Frontal cortex (tissue), 4 donors: ENCODE results near the gene TMEM212. TPM values are rescaled to one million over a fixed set of nuclear protein-coding genes. Genes with fewer than 3 reads are reported as not detected.
"Not testable (repeated sequence)": the region's sequence is repeated elsewhere in the genome, so short reads cannot be mapped to it uniquely, and the experiment has no call there.

Experiments used
- DNase-seq, 2 donors: peaks; one replicate each; pipeline ENCODE4 v3.0.0; 2012; ENCODE audit warnings: low spot score in 2 of 2
- FAIRE-seq: peaks from 2 replicates; lab custom pipeline; 2012; peaks lifted over from hg19 to GRCh38; lab: Jason Lieb, UNC
- total RNA-seq: library from RNA; depleted of rRNA; stranded (reverse); fragments of >200 nt; gene quantifications from one replicate; pipeline ENCODE4 v1.2.3, GENCODE V29; 2014
- donor health status: control.
- donor health status: control.
- donor health status: control.

The TMEM212 gene
- total RNA-seq, 1 donor from 2014 or later: not detected

DNA sequence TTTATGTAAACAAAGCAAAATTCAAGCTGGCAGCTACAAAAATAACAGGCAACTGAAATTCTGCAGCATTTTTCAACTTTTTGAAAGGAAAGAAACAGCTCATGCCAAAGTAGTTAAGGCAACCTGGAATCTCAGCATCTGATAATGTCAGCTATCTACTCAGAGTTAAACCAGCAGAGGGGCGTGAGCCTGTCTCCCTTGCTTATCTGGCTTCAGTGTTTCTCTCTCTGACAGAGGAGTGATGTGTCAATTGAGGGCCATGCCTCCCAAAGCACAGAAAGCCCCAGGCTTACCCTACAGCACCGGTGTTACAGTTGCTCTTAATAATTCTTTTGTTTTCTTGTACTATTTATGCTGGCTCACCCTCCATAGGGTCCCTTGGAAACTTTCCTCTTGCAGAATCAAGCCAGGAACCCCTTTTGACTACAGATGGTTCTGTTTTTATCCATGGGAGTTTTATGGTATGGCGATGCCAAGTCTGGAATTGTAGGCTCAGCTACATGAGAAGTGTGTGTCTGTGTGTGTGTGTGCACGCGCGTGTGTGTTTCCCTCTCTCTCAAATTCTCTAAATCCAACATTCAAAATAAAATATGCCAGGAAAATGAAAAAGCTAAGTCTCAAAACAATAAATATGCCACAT, 7.3 kb downstream of the TMEM212 start:
- DNase-seq (no peak), FAIRE-seq (no peak)

DNA sequence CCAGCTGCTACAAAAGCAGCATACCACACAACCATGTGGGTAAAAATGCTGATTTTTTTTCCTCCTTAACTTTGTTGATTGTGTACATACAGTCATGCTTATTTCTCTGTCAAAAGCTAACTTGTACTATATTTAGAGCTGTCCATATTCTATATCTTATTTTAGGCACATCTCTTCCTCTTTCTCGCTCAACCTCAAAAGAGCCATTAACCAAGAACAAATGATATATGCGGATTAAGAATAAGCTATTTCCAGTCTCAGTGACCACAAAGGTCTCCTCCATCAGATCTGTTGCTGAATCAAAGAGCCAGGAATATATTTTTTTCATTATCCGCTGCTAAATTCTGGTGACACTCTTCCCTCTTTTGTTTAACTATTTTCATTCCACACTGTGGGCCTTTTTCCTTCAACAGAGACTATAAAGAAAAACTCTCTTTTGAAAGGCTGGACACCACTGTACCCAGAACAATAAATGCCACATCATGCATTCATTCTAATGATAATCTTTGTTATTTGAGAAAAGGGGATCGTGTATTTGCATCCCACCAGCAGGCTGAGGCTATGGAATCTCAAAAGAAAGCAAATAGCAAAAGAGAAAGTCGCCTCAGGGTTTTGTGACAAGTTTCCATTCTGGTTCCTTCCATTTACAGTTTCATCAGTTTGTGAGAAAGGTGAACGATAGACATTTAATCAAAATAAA, 8.0 kb downstream of the TMEM212 start:
- FAIRE-seq: no peak
- DNase-seq: no peak

DNA sequence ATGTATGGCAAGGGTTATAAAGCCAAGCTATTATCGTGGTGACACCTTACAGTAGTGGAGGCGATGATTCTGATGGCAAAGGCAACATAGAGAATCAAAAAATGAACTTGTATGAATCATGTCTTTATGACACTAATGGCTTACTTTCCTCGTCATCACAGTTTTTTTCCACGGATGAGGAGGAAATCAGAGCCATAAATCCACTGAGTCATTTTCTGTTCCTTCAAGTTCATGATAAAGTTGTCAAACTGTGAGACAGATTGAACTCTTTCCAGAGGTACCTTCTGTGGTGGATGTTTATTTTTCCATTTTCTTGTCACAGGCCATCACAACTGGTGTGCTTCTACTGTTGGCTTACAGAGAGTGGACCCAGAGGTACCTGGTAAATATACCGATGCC, 8.5 kb downstream of the TMEM212 start:
- FAIRE-seq (no peak), DNase-seq (no peak)

GRCh38 chr3:171854649-171855305, 11.6 kb downstream of the TMEM212 start:
- DNase-seq: no peak
- no peak for FAIRE-seq

DNA sequence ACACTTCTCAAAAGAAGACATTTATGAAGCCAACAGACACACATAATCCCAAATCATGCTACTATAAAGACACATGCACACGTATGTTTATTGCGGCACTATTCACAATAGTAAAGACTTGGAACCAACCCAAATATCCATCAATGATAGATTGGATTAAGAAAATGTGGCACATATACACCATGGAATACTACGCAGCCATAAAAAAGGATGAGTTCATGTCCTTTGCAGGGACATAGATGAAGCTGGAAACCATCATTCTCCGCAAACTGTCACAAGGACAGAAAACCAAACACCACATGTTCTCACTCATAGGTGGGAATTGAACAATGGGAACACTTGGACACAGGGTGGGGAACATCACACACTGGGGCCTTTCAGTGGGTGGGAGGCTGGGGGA, 15.6 kb downstream of the TMEM212 start:
- FAIRE-seq, DNase-seq: not testable (repeated sequence)

DNA sequence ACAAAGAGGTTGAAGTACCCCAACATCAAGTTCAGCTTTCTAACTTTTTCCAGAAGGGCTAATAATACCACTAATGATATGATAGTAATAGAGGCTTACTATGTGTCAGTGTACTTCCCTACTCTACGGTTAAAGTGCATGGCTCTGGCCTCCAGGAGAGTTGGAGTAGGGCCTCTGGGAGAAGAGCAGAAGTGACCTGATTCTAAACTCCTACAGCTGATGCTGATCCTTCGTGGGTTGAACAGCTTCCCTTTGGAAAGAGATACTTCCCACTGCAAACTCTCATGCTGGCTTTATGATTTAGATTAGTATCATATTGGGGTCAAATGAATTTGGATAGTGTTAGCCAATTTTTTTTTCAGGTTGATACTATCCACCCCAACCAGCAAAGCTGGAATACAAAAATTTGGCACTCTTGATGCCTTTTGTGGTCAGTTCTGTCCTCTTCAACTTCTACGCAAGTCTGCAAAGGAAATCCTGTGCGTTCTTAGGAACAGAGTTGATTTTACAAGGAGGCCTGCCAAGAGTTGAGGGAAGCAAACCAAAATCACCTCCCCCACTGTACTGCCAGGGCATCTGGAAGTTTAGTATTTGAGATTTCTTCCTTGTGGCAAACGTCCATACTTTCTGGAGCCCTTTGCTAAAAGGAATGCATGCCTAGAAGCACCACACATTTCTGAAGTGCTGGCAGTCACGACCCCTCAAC, 17.8 kb downstream of the TMEM212 start:
- DNase-seq (no peak), FAIRE-seq (no peak)

GRCh38 chr3:171862392-171862791, 19.2 kb downstream of the TMEM212 start:
- no peak for DNase-seq
- no peak for FAIRE-seq

DNA sequence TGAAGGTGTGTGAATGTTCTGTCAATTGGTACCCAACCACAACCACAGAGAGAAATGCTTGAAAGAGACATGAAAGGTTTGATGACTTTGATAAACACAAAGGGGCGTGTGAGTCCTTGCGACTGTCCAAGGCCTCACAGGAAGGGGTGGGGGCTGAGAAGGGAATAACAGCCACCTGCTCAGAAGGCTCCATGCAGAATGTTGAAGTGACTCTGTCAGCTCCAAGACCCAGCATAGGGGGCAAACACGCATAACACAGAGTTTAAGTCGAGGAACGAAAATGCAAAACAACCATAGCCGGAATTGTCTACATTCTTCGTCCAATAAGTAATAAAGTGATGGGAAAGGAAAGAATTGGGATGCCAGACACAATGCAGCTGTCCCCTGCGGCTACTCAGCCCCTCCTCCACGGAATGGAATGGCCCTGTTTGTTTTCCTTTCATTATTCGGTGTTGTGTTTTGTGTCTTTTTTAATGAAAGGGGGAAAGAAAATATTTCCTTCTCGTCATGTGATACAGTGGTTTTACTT, 19.9 kb downstream of the TMEM212 start:
- no peak for FAIRE-seq
- DNase-seq: no peak

DNA sequence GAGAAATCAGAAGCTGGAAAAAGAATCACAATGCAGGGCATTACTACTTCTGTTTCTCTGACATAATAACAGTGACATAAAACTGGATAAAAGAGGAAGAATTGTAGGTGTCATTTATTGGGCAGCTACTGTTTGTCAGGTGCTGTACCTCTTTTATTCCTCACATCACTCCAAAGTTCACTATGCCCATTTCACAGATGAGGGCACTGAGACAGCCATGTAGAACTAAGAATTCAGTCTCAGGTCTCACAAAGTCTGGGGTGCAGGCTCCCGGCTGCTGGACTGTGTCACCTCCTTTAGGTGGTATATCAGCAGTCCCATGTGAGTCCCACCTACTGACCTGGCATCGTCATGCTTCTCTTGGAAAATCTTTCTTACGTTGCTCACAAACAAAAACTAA, 20.8 kb downstream of the TMEM212 start:
- FAIRE-seq (no peak), DNase-seq (no peak)

DNA sequence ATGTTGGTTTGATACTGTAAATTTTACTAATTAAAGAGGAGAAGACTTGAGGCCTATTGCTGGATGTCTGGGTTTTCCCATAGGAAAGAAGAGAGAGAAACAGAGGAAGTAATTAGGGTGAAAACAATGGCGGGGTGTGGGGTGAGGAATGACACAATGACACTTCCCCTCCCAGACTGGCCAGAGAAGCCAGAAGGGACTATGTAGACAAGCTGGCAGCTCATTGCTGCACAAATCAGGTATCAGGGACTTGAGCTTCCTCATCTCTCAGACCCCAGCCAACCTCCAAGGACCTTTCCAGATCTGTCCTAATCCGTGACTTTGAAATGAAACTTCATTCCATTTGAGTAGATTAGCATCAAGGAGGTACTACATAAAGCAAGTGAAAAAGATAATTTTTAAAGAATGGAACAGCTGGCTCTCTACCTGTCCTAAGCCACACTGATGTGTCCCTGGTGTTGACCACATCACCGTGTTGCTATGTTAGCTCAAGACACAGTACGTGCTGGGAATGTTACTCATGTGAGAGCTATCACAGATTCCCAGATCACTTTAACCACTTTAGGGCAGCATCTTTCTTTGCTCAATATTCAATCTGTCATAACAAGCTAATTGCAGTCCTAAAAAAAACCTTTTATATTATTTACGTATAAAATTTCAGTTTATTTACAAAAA, 22.2 kb downstream of the TMEM212 start:
- no peak for DNase-seq
- no peak for FAIRE-seq

DNA sequence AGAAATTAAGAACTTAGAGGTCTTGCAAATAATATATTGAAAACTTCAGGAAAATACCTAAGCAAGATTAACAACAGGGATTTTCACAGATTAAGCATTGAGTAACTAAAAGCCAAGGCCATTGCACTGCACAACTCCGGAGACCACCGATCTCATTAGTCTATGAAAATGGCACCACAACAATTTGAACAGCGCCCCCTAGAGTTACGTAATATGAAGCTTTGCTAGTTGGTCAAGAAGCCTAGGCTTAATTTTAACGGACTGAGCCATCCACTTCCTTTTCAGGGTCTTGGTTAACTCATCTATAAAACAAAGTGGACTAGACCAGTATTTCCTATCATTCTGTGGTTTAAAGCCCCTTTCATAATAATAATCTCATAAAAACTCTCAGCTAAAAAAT, 24.8 kb downstream of the TMEM212 start:
- FAIRE-seq (no peak), DNase-seq (no peak)

GRCh38 chr3:171871392-171872274, 28.5 kb downstream of the TMEM212 start:
- DNase-seq (no peak), FAIRE-seq (no peak)

DNA sequence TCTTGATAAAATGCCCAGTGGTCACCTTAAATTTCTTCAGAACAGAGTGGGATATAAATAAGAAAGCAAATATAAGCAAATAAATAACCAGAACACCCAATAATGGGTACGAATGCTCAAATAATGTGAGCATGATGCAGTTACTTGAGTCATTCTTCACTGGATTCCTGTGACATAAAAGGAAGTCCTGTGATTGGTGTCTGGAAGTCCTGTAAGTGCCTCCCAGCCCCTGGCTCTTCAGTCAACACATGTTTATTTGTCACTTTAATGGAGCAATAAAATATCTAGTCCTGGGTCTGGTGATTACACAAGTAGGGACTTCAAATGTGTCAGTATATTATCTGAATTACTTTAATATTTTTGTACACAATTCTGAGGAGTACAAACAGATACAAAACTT, 30.4 kb downstream of the TMEM212 start:
- FAIRE-seq: no peak
- DNase-seq: no peak

DNA sequence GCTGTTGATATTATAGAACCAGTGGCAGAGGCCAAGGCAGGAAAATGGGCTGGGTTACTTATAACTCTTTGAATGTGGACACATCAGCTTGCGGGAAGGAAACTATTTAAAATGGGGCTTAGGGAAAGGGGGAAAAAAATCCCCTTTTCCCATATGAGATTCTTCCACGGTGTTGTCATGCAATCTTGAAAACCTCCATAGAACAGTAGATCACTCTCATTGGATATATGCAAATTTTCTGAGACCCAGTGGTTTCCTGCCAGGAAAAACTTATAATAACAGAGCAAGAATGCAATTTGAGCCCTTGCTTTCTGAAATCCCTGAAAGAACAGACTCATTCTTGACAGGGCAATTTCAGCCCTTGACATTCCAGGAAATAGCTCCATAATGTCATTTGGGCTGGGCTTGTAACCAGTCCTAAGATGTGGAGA, 31.1 kb downstream of the TMEM212 start:
- DNase-seq: no peak
- no peak for FAIRE-seq

DNA sequence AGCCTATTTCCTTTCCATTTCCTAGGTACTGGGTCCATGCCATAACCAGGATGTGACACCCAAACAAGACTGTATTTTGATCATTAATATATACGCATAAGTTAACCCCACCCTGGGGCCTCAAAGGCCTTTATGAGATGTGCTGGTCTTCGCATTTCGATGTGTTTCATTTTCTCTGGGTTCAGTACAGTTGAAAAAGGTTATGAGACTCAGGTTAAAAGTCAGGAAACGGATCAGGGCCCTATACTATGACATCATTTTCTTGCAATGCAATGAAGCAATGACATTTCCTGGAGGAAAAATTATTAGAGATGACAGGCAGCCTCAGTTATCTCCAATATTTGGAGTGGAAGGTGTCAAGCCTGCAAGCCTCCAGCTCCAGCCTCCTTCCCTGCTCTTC, 31.7 kb downstream of the TMEM212 start:
- DNase-seq (no peak), FAIRE-seq (no peak)

GRCh38 chr3:171875923-171876412, 32.8 kb downstream of the TMEM212 start:
- DNase-seq (no peak), FAIRE-seq (no peak)

- FAIRE-seq: no peak
- no peak for DNase-seq
These were observed 33.6 kb downstream of the TMEM212 start for GRCh38 chr3:171876680-171877147.

GRCh38 chr3:171878461-171879225, 35.5 kb downstream of the TMEM212 start:
- FAIRE-seq: no peak
- no peak for DNase-seq
